LNCaP clone FGC (cell line): Measurements from ENCODE around the gene CRCP.
"Not testable (repeated sequence)": the region's sequence is repeated elsewhere in the genome, so short reads cannot be mapped to it uniquely, and the experiment has no call there.

Experiments used
- DNase-seq: peaks from one replicate; pipeline ENCODE4 v3.0.0-alpha.2; 2011; ENCODE audit warnings: low read depth
- H3K4me3 ChIP-seq: 2 replicates; pipeline ENCODE4 v1.5.1; 2011; ENCODE audit warnings: mild to moderate bottlenecking, low read depth, low read length, control low read depth
- TF ChIP-seq, protein P1 (sequence below): IDR thresholded peaks from 2 replicates; pipeline ENCODE4 v1.5.1; 2012; ENCODE audit warnings: mild to moderate bottlenecking; ENCODE audit not compliant: control insufficient read depth, insufficient read depth; ENCODE audit errors: extremely low read depth

CRCP gene

DNA sequence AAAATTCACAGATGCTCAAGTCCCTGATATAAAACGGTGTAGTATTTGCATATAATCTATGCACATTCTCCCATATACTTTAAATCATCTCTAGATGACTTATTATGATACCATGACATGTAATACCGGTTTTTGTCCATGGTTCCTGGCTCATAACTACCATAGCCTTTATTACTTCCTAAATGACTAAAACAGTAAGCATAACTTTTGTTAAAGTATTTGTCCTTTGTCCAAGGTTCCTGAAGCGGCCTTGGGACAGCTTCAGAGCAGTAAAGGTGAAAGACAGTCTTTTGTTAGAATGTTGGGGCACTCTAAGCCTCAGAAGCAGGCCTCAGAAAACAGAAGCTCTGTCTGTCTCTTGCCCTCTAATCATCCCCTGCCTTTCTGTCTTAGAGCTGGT is 4.0 kb downstream of the CRCP start:
- peak overlapping the region; percentile 21; the same call in 1 of the 2 replicates for H3K4me3 ChIP-seq
- peak; percentile 79 for DNase-seq
- TF ChIP-seq, protein P1, sequence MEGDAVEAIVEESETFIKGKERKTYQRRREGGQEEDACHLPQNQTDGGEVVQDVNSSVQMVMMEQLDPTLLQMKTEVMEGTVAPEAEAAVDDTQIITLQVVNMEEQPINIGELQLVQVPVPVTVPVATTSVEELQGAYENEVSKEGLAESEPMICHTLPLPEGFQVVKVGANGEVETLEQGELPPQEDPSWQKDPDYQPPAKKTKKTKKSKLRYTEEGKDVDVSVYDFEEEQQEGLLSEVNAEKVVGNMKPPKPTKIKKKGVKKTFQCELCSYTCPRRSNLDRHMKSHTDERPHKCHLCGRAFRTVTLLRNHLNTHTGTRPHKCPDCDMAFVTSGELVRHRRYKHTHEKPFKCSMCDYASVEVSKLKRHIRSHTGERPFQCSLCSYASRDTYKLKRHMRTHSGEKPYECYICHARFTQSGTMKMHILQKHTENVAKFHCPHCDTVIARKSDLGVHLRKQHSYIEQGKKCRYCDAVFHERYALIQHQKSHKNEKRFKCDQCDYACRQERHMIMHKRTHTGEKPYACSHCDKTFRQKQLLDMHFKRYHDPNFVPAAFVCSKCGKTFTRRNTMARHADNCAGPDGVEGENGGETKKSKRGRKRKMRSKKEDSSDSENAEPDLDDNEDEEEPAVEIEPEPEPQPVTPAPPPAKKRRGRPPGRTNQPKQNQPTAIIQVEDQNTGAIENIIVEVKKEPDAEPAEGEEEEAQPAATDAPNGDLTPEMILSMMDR: no peak

- TF ChIP-seq, protein P1: no peak
- H3K4me3 ChIP-seq: peak overlapping the region; percentile 21; the same call in 1 of the 2 replicates
- no peak for DNase-seq
These were observed 4.7 kb downstream of the CRCP start for GRCh38 chr7:66119245-66119850.

- TF ChIP-seq, protein P1: no peak
- DNase-seq: no peak
- no peak overlapping the region for H3K4me3 ChIP-seq
These were observed 8.5 kb downstream of the CRCP start for GRCh38 chr7:66123175-66123528.

- DNase-seq, H3K4me3 ChIP-seq: not testable (repeated sequence)
These were observed 9.9 kb downstream of the CRCP start for GRCh38 chr7:66124569-66124861.

- TF ChIP-seq, protein P1: no peak
- H3K4me3 ChIP-seq: no peak overlapping the region
- DNase-seq: no peak
These were observed 10.5 kb downstream of the CRCP start for GRCh38 chr7:66125052-66125694.

GRCh38 chr7:66125781-66126352 is 11.2 kb downstream of the CRCP start:
- H3K4me3 ChIP-seq, DNase-seq: not testable (repeated sequence)

- DNase-seq, H3K4me3 ChIP-seq: not testable (repeated sequence)
These were observed 12.5 kb downstream of the CRCP start for GRCh38 chr7:66127172-66127571.

- no peak overlapping the region for H3K4me3 ChIP-seq
- TF ChIP-seq, protein P1: no peak
- no peak for DNase-seq
These were observed 24.5 kb downstream of the CRCP start for GRCh38 chr7:66138994-66139752.
